GM19372 (cell line): ENCODE measurements around the gene HMG20A.

Experiments
- ATAC-seq: cut with Tn5 transposase; IDR thresholded peaks from one replicate; pipeline ENCODE4 v1.9.1; 2021; ENCODE audit warnings: mild to moderate bottlenecking, low read depth, moderate library complexity; ENCODE audit not compliant: unreplicated experiment

Gene HMG20A

DNA sequence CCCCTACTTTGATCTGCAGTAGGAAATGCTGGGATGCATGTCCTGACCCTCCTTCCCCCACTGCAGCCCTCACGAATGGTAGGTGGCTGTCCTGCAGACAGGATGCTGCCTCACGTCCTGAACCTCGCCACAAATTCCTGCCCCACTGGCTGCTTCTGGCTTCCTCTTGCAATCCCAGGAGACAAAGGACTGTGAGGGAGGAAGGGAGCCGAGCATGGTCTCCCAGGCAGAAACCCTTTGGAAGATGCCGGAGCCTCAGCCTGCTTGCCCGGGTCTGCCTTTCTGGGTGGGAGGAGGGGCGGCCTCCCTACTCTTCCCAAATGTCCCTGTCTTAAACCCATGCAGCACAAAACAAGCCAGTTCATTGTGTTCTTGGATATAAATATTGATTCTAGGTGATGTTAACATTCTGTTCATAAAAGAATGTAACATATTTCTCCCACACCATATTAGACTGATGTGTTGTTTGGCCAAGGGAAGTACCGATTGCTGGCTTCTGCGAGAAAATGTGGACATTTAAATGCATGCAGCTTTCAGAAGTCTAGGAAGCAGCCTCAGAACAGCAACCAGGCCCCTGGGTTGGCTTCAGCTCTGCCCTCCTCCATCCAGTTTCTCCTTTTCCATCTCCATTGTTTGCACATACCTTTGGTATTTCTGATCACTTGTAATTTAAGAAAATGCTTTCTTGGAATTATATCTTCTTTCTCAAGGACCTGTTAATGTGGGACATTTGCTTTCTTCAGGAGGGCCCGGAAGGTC is 75.3 kb downstream of the HMG20A start:
- ATAC-seq = no peak

DNA sequence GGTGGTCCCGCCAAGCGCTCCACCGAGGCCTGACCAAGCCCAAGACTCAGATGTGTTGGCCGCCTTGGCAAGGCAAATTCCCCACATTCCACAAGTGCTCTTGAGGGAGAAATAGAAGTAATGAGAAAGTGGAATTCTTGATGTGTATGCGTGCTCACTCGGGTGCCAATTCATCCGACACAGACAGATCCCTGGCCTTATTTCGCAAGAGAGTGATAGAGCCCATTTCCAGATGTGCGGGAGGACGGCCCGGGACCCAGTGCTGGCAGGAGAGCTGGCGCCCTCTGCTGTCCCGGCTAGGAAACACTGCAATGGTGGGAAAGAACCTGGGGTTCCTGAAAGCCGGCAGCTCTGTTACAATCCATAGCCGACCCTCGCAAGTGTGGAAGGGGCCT is 76.0 kb downstream of the HMG20A start:
- ATAC-seq = no peak

DNA sequence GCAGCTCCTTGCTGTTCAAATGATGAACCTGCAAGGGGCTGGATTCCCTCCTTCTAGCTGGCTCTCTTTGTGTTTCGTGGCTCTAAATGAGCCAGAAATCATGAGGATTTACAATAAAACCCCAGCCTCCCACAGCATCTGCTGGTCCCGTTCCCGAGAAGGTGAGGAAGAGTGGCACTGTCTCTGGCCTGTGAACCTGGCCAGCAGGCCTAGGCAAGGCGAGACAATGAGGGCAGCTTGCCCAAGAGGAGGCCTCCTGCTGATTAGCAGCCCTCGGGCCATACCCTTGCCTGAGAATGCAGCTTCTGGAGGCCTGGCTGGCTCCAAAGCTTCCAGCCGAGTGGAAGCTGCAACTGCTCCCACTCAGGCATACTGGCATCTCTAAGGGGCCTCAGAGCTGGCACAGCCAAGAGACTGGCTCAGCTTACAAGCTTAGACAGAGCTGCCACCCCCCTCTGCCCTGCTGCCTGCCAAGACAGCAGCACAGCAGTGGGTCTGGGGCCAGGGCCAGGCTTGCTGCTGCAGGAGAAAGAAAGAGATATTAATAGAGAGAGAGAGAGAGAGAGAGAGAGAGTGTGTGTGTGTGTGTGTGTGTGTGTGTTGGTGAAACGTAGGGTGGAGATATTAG is 76.5 kb downstream of the HMG20A start:
- no peak for ATAC-seq

DNA sequence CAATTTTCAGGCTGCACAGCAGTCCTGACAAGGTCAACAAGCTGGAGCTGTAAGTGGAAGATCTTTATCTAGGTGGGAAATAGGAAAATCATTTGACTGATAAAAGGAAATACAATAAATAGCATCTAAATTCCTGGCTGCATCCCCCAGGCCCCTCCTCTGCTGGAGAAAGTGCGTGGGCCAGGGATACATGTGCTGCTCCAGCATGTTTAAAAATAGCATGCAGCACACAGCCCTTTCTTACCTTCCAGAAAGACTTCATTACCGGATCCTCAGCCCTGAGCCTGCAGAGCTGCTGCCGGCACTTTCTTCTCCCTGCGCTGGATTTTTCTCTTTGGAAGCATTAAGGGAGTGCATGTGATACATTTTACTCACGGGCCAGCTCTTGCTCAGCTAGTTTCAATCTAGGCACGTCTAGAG is 77.3 kb downstream of the HMG20A start:
- no peak for ATAC-seq

GRCh38 chr15:77499087-77499760 is 78.5 kb downstream of the HMG20A start:
- ATAC-seq = no peak

GRCh38 chr15:77500989-77501388 is 80.3 kb downstream of the HMG20A start:
- no peak for ATAC-seq

DNA sequence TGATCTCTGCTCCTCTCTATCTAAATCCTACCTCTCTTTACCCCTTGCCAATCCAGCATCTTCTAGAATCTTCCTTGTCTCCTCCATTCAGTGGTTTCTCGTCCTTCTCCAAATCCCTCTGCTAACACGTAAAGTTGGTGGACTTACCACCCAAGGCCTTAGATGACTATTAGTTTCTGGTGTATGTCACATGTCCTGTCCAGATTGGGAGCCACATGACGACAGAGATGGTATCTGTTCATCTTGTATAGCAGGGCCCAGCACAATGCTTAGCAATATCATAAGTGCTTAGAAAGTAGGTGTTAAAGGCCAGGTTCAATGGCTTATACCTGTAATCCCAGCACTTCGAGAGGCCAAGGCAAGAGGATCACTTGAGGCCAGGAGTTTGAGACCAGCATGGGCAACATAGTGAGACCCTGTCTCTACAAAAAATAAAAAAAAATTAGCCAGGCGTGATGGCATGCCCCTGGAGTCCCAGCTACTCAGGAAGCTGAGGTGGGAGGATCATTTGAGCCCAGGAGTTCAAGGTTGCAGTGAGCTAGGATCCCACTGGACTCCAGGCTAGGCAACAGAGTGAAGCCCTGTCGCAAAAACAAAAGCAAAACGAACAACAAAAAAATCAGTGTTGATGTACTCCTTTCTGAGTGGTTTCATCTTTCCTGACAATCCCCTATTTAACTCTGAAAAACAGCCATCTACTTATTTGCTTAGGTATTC is 81.8 kb downstream of the HMG20A start:
- no peak for ATAC-seq

GRCh38 chr15:77503240-77503639 is 82.6 kb downstream of the HMG20A start:
- ATAC-seq = no peak

- no peak for ATAC-seq
These were observed 83.1 kb downstream of the HMG20A start for GRCh38 chr15:77503764-77504163.

GRCh38 chr15:77504306-77504705 is 83.6 kb downstream of the HMG20A start:
- ATAC-seq = no peak

DNA sequence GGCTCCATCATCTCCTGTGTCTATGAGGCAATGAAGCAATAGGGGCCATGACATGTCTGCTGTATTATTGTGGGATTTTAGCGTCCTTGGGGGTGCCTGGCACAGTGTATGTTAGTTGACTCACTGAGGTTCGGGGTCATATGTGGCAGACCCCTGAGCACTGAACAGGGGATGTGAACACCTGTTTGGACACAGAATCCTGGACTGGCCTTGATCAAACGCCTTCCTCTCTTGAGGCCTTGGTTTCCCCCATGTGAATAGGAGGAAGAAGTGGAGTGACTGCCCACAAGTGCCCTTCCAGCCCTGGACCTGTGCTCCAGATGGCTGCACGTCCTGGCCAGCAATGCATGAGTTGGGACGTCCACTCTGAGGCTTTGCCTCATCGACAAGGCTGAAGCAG is 84.2 kb downstream of the HMG20A start:
- no peak for ATAC-seq

GRCh38 chr15:77505556-77505955 is 84.9 kb downstream of the HMG20A start:
- ATAC-seq = no peak

- no peak for ATAC-seq
These were observed 85.8 kb downstream of the HMG20A start for GRCh38 chr15:77506311-77507142.

- no peak for ATAC-seq
These were observed 86.6 kb downstream of the HMG20A start for GRCh38 chr15:77507143-77507897.

DNA sequence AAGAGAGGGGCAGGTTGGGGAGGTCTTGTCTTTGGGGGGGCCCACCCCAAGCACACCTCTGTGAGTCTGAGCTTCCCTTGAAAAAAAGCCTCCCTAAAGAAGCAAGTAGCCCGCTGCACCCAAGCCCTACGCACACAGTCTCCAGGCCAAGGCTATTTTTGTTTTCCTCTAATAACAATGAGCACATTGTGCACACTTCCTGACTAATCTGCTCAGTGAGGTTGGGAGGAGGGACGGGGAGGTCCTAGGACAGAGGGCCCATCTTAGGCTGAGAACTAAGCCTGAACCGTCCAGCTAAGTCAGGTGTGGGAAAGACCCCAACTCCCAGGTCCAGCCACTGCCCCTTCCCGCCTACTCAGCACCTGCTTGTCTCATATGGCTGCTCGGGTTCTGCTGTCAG is 87.2 kb downstream of the HMG20A start:
- ATAC-seq = no peak

GRCh38 chr15:77508541-77509243 is 88.0 kb downstream of the HMG20A start:
- no peak for ATAC-seq

DNA sequence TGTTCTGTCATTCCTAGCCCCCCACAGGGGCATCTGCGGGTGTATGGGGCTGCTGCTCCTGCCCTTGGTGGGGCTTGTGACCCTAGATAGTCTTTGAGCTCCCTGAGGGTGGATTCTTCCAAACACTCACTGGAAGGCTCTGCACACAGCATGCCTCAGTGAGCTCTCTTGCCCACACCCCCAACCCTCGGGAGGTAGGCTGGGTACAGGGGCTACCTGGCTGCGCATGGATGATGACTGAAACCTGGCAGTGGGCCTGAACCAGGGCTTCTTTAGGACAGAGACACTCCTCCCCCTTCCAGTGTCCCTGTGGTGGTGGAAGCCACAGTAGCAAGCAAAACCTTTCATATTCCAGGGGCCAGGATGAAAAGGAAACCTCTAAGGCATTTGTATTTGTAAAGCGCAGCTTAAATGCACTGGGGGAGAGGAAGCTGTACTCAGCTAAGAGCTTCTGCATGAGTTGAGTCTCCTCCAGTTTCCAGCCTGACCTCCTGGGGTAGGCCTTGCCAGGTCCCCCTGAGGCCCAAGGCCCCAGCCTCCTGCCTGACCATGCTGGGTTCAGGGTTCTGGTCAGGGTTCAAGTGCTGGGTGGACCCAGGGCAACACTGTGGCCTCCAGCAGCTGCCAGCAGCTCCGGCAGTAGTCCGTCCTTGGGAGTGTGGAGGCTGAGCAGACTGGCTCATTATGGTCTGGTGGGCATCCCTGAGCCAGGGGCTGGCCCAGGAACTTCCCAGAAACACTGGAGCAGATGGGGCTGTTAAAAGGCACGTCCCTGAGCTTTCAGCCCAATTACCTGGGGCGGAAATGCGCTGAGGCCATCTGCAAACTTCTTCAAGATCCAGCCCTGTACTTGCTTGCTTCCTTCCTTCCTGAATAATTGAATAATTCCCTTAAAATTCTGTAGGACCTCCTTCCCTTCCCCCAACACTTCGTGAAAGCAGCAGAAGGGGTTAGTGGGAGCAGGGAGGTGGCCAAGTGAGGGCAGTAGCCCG is 89.7 kb downstream of the HMG20A start:
- no peak for ATAC-seq

DNA sequence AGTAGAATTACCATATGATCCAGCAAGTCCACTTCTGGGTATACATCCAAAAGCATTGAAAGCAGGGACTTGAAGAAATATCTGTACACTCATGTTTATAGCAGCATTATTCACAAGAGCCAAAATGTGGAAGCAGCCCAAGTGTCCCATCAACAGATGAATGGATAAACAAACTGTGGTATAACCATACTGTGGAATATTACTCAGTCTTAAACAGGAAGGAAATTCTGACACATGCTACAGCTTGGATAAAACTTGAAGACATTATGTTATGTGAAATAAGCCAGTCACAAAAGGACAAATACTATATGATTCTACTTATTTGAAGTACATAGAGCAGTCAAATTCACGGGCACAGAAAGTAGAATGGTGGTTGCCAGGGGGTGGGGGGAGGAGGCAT is 91.2 kb downstream of the HMG20A start:
- ATAC-seq = no peak
